GM23338 (cell line): ENCODE results near the gene FHIT. TPM values are rescaled to one million over a fixed set of nuclear protein-coding genes. Genes with fewer than 3 reads are reported as not detected.

Experiments used
- ATAC-seq: fragments of 200-7000 bp; cut with Tn5 transposase; 3 replicates; pipeline ENCODE4 v1.9.1; 2020
- DNase-seq: peaks from one replicate; pipeline ENCODE4 v3.0.0-alpha.2; 2015; ENCODE audit warnings: low spot score
- H2AFZ ChIP-seq: fragments of 200-600 bp; sonication (generic); 2 replicates; pipeline ENCODE4 v1.8.0; 2016; ENCODE audit warnings: antibody characterized with exemption, mild to moderate bottlenecking, moderate library complexity
- H3F3A ChIP-seq: fragments of 200-600 bp; sonication (generic); replicated peaks from 2 replicates; pipeline ENCODE4 v1.8.0; 2017; ENCODE audit warnings: antibody characterized with exemption, mixed run types, low read depth
- H3K27ac ChIP-seq: fragments of 200-600 bp; sonication (generic); 2 replicates; pipeline ENCODE4 v1.6.1; 2016; ENCODE audit warnings: low read depth
- H3K27me3 ChIP-seq: fragments of 200-600 bp; sonication (generic); 2 replicates; pipeline ENCODE4 v1.8.0; 2016; ENCODE audit warnings: mild to moderate bottlenecking, mixed run types, moderate library complexity; ENCODE audit not compliant: insufficient read depth
- H3K36me3 ChIP-seq: fragments of 200-600 bp; sonication (generic); 2 replicates; pipeline ENCODE4 v1.8.0; 2016; ENCODE audit warnings: mild to moderate bottlenecking; ENCODE audit not compliant: insufficient read depth
- H3K4me1 ChIP-seq: fragments of 200-600 bp; sonication (generic); 2 replicates; pipeline ENCODE4 v1.8.0; 2016; ENCODE audit warnings: mild to moderate bottlenecking, moderate library complexity; ENCODE audit not compliant: insufficient read depth
- H3K4me2 ChIP-seq: fragments of 200-600 bp; sonication (generic); 2 replicates; pipeline ENCODE4 v1.7.1; 2017; ENCODE audit warnings: mixed run types
- H3K4me3 ChIP-seq: fragments of 200-600 bp; sonication (generic); 2 replicates; pipeline ENCODE4 v1.6.1; 2016; ENCODE audit warnings: mixed run types
- H3K79me2 ChIP-seq: fragments of 200-600 bp; sonication (generic); replicated peaks from 2 replicates; pipeline ENCODE4 v1.8.0; 2017; ENCODE audit warnings: mild to moderate bottlenecking; ENCODE audit not compliant: insufficient read depth
- H3K9me2 ChIP-seq: fragments of 200-600 bp; sonication (generic); 2 replicates; pipeline ENCODE4 v1.8.0; 2017; ENCODE audit not compliant: insufficient read depth
- H4K20me1 ChIP-seq: fragments of 200-600 bp; sonication (generic); replicated peaks from 2 replicates; pipeline ENCODE4 v1.8.0; 2017; ENCODE audit warnings: mild to moderate bottlenecking; ENCODE audit not compliant: insufficient read depth
- H3K27ac Mint-ChIP-seq: 2 replicates; pipeline ENCODE4 v1.8.0; 2020; ENCODE audit warnings: inconsistent platforms, mild to moderate bottlenecking, moderate library complexity, mixed read lengths
- H3K27me3 Mint-ChIP-seq: 3 replicates; pipeline ENCODE4 v1.8.0; 2022; ENCODE audit warnings: low read depth, mild to moderate bottlenecking, moderate library complexity, mixed read lengths, inconsistent platforms; ENCODE audit not compliant: insufficient read depth, poor library complexity
- H3K36me3 Mint-ChIP-seq: 3 replicates; pipeline ENCODE4 v1.8.0; 2021; ENCODE audit warnings: low read depth, mild to moderate bottlenecking, inconsistent platforms, moderate library complexity, mixed read lengths
- H3K4me1 Mint-ChIP-seq: 3 replicates; pipeline ENCODE4 v1.8.0; 2020; ENCODE audit warnings: mild to moderate bottlenecking, inconsistent platforms, mixed read lengths
- H3K4me3 Mint-ChIP-seq: 3 replicates; pipeline ENCODE4 v1.8.0; 2021; ENCODE audit warnings: moderate library complexity, mild to moderate bottlenecking, inconsistent platforms, mixed read lengths
- H3K9me3 Mint-ChIP-seq: 3 replicates; pipeline ENCODE4 v1.8.0; 2020; ENCODE audit warnings: moderate library complexity, mild to moderate bottlenecking, inconsistent platforms, mixed read lengths
- CREB1 ChIP-seq: fragments of 250-450 bp; sonication (Bioruptor Pico); IDR thresholded peaks from 2 replicates; pipeline ENCODE4 v1.5.0; 2020; ENCODE audit warnings: low read depth, mild to moderate bottlenecking, moderate library complexity
- EZH2 ChIP-seq: fragments of 200-600 bp; sonication (generic); IDR thresholded peaks from one replicate; pipeline ENCODE4 v1.8.0; 2017; ENCODE audit warnings: antibody characterized with exemption, mild to moderate bottlenecking, low read depth; ENCODE audit not compliant: unreplicated experiment
- NANOG ChIP-seq: IDR thresholded peaks from 2 replicates; pipeline ENCODE4 v1.6.1; 2016; ENCODE audit warnings: antibody characterized with exemption, borderline replicate concordance
- POLR2AphosphoS5 ChIP-seq: IDR thresholded peaks from 2 replicates; pipeline ENCODE4 v1.6.1; 2016; ENCODE audit warnings: antibody characterized with exemption, low read depth
- ZNF114 ChIP-seq: fragments of 250-450 bp; sonication (Bioruptor Pico); IDR thresholded peaks from 2 replicates; pipeline ENCODE4 v1.5.0; 2020; ENCODE audit warnings: mild to moderate bottlenecking, moderate library complexity
- polyA plus RNA-seq: library from polyadenylated mRNA; unstranded; fragments of >200 nt; fragmentation: Nextera tagmentation; extraction: Ambion mirVana; gene quantifications from 2 replicates; pipeline ENCODE4 v1.2.1, GENCODE V29; 2016
- total RNA-seq: library from RNA; depleted of rRNA; stranded (reverse); fragments of >200 nt; shearing (Covaris generic); gene quantifications from 2 replicates; pipeline ENCODE4 v1.2.3, GENCODE V29; 2014
- TF ChIP-seq, protein P1 (sequence below): IDR thresholded peaks from one replicate; pipeline ENCODE4 v1.6.1; 2018; ENCODE audit warnings: antibody characterized with exemption; ENCODE audit not compliant: unreplicated experiment
- TF ChIP-seq, protein P2 (sequence below): fragments of 250-450 bp; sonication (Bioruptor Pico); IDR thresholded peaks from 2 replicates; pipeline ENCODE4 v1.5.0; 2020; ENCODE audit warnings: mild to moderate bottlenecking, moderate library complexity

The FHIT gene
- total and polyA plus RNA-seq, 2 experiments from 2014 or later, result 3.0 to 8.3 TPM

DNA sequence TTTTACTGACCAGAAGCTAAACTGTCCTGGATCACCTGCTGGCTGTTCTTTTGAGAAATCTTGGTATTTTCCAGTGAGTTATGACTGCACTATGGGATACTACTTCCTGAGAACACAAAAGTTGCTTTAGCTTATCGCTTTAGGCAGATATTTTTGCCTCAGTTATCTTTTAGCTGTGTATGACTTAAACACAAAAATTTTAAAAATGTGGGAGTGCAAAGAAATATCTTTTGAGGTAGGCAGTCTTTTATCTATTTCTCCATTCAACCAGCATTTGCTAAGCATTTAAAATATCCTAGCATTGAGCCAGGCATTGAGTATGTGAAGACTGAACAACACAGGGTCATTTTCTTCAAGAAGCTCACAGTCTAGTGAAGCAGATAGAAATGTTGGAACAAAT lies 981.9 kb downstream of the FHIT start:
- Mint-ChIP-seq H3K4me3 (no peak overlapping the region), H3K27me3 (no peaks in the 10 kb centered on the region), H3K4me1 (no peaks in the 10 kb centered on the region), H3K9me3 (no peaks in the 10 kb centered on the region), H3K36me3 (no peaks in the 10 kb centered on the region), H3K27ac (no peak overlapping the region)
- 0 out of 2 replicates have a peak, but pooled peaks cover 2% of the 10 kb centered on the region for H3K9me2 ChIP-seq
- DNase-seq, result no peak
- no peak for ATAC-seq
- TF ChIP-seq, protein P1, sequence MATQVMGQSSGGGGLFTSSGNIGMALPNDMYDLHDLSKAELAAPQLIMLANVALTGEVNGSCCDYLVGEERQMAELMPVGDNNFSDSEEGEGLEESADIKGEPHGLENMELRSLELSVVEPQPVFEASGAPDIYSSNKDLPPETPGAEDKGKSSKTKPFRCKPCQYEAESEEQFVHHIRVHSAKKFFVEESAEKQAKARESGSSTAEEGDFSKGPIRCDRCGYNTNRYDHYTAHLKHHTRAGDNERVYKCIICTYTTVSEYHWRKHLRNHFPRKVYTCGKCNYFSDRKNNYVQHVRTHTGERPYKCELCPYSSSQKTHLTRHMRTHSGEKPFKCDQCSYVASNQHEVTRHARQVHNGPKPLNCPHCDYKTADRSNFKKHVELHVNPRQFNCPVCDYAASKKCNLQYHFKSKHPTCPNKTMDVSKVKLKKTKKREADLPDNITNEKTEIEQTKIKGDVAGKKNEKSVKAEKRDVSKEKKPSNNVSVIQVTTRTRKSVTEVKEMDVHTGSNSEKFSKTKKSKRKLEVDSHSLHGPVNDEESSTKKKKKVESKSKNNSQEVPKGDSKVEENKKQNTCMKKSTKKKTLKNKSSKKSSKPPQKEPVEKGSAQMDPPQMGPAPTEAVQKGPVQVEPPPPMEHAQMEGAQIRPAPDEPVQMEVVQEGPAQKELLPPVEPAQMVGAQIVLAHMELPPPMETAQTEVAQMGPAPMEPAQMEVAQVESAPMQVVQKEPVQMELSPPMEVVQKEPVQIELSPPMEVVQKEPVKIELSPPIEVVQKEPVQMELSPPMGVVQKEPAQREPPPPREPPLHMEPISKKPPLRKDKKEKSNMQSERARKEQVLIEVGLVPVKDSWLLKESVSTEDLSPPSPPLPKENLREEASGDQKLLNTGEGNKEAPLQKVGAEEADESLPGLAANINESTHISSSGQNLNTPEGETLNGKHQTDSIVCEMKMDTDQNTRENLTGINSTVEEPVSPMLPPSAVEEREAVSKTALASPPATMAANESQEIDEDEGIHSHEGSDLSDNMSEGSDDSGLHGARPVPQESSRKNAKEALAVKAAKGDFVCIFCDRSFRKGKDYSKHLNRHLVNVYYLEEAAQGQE, result no peak
- no peak overlapping the region for H3K27ac ChIP-seq
- no peak overlapping the region for H2AFZ ChIP-seq
- no peaks in the 10 kb centered on the region for H4K20me1 ChIP-seq
- no peaks in the 10 kb centered on the region for H3F3A ChIP-seq
- H3K27me3 ChIP-seq, result no peaks in the 10 kb centered on the region
- H3K79me2 ChIP-seq, result no peaks in the 10 kb centered on the region
- H3K4me3 ChIP-seq, result no peak overlapping the region
- H3K4me2 ChIP-seq, result no peak overlapping the region
- no peaks in the 10 kb centered on the region for H3K4me1 ChIP-seq
- no peaks in the 10 kb centered on the region for H3K36me3 ChIP-seq

GRCh38 chr3:60268123-60268522 lies 983.1 kb downstream of the FHIT start:
- DNase-seq, result no peak
- H3K36me3 ChIP-seq, result no peaks in the 10 kb centered on the region
- TF ChIP-seq, protein P1, result no peak
- TF ChIP-seq ZNF114 (CRISPR knock-in tag) (no peak), NANOG (no peak), CREB1 (no peak), POLR2AphosphoS5 (no peak), EZH2 (no peak)
- TF ChIP-seq, protein P2, sequence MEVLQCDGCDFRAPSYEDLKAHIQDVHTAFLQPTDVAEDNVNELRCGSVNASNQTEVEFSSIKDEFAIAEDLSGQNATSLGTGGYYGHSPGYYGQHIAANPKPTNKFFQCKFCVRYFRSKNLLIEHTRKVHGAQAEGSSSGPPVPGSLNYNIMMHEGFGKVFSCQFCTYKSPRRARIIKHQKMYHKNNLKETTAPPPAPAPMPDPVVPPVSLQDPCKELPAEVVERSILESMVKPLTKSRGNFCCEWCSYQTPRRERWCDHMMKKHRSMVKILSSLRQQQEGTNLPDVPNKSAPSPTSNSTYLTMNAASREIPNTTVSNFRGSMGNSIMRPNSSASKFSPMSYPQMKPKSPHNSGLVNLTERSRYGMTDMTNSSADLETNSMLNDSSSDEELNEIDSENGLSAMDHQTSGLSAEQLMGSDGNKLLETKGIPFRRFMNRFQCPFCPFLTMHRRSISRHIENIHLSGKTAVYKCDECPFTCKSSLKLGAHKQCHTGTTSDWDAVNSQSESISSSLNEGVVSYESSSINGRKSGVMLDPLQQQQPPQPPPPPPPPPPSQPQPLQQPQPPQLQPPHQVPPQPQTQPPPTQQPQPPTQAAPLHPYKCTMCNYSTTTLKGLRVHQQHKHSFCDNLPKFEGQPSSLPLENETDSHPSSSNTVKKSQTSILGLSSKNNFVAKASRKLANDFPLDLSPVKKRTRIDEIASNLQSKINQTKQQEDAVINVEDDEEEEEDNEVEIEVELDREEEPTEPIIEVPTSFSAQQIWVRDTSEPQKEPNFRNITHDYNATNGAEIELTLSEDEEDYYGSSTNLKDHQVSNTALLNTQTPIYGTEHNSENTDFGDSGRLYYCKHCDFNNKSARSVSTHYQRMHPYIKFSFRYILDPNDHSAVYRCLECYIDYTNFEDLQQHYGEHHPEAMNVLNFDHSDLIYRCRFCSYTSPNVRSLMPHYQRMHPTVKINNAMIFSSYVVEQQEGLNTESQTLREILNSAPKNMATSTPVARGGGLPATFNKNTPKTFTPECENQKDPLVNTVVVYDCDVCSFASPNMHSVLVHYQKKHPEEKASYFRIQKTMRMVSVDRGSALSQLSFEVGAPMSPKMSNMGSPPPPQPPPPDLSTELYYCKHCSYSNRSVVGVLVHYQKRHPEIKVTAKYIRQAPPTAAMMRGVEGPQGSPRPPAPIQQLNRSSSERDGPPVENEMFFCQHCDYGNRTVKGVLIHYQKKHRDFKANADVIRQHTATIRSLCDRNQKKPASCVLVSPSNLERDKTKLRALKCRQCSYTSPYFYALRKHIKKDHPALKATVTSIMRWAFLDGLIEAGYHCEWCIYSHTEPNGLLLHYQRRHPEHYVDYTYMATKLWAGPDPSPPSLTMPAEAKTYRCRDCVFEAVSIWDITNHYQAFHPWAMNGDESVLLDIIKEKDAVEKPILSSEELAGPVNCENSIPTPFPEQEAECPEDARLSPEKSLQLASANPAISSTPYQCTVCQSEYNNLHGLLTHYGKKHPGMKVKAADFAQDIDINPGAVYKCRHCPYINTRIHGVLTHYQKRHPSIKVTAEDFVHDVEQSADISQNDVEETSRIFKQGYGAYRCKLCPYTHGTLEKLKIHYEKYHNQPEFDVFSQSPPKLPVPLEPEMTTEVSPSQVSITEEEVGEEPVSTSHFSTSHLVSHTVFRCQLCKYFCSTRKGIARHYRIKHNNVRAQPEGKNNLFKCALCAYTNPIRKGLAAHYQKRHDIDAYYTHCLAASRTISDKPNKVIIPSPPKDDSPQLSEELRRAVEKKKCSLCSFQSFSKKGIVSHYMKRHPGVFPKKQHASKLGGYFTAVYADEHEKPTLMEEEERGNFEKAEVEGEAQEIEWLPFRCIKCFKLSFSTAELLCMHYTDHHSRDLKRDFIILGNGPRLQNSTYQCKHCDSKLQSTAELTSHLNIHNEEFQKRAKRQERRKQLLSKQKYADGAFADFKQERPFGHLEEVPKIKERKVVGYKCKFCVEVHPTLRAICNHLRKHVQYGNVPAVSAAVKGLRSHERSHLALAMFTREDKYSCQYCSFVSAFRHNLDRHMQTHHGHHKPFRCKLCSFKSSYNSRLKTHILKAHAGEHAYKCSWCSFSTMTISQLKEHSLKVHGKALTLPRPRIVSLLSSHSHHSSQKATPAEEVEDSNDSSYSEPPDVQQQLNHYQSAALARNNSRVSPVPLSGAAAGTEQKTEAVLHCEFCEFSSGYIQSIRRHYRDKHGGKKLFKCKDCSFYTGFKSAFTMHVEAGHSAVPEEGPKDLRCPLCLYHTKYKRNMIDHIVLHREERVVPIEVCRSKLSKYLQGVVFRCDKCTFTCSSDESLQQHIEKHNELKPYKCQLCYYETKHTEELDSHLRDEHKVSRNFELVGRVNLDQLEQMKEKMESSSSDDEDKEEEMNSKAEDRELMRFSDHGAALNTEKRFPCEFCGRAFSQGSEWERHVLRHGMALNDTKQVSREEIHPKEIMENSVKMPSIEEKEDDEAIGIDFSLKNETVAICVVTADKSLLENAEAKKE (CRISPR knock-in tag), result no peak

More at GRCh38 chr3:60268123-60268522, 983.1 kb downstream of the FHIT start:
- Mint-ChIP-seq H3K27ac (no peak overlapping the region), H3K4me1 (no peaks in the 10 kb centered on the region), H3K27me3 (no peaks in the 10 kb centered on the region), H3K36me3 (no peaks in the 10 kb centered on the region), H3K4me3 (no peak overlapping the region), H3K9me3 (no peaks in the 10 kb centered on the region)
- no peaks in the 10 kb centered on the region for H4K20me1 ChIP-seq
- no peaks in the 10 kb centered on the region for H3K79me2 ChIP-seq
- H3F3A ChIP-seq, result no peaks in the 10 kb centered on the region
- no peak overlapping the region for H3K4me2 ChIP-seq
- no peak overlapping the region for H3K4me3 ChIP-seq
- H3K27me3 ChIP-seq, result no peaks in the 10 kb centered on the region
- H3K9me2 ChIP-seq, result 0 out of 2 replicates have a peak, but pooled peaks cover under 1% of the 10 kb centered on the region
- no peak overlapping the region for H2AFZ ChIP-seq
- no peaks in the 10 kb centered on the region for H3K4me1 ChIP-seq
- ATAC-seq, result no peak
- no peak overlapping the region for H3K27ac ChIP-seq
